Ishikawa (cell line): ENCODE data around the gene SLAIN1.

Experiments used
- CEBPB ChIP-seq: IDR thresholded peaks from 2 replicates; pipeline ENCODE4 v1.6.1; 2012
- CREB1 ChIP-seq: IDR thresholded peaks from 2 replicates; pipeline ENCODE4 v1.6.1; 2012; ENCODE audit warnings: low read depth
- EGR1 ChIP-seq: IDR thresholded peaks from 2 replicates; pipeline ENCODE4 v1.6.1; 2012
- EP300 ChIP-seq: IDR thresholded peaks from 2 replicates; pipeline ENCODE4 v1.6.1; 2012; ENCODE audit warnings: borderline replicate concordance
- FOXM1 ChIP-seq: IDR thresholded peaks from 2 replicates; pipeline ENCODE4 v1.6.1; 2012; ENCODE audit warnings: low read depth, borderline replicate concordance
- MAX ChIP-seq: IDR thresholded peaks from 2 replicates; pipeline ENCODE4 v1.6.1; 2012
- NFIC ChIP-seq: IDR thresholded peaks from 2 replicates; pipeline ENCODE4 v1.6.1; 2012
- RAD21 ChIP-seq: IDR thresholded peaks from 2 replicates; pipeline ENCODE4 v1.6.1; 2012; ENCODE audit warnings: low read depth
- REST ChIP-seq: IDR thresholded peaks from 2 replicates; pipeline ENCODE4 v1.6.1; 2012; ENCODE audit warnings: low read depth, mild to moderate bottlenecking
- TAF1 ChIP-seq: IDR thresholded peaks from 2 replicates; pipeline ENCODE4 v1.6.1; 2012; ENCODE audit warnings: low read depth, mild to moderate bottlenecking
- TCF12 ChIP-seq: IDR thresholded peaks from 2 replicates; pipeline ENCODE4 v1.6.1; 2012; ENCODE audit warnings: low read depth
- TEAD4 ChIP-seq: IDR thresholded peaks from 2 replicates; pipeline ENCODE4 v1.6.1; 2012
- USF1 ChIP-seq: IDR thresholded peaks from 2 replicates; pipeline ENCODE4 v1.6.1; 2012
- YY1 ChIP-seq: IDR thresholded peaks from 2 replicates; pipeline ENCODE4 v1.6.1; 2012; ENCODE audit warnings: low read depth
- ZBTB7A ChIP-seq: IDR thresholded peaks from 2 replicates; pipeline ENCODE4 v1.6.1; 2012; ENCODE audit warnings: low read depth

SLAIN1 gene

GRCh38 chr13:77701305-77701704 is 3.8 kb downstream of the SLAIN1 start:
- TF ChIP-seq TAF1 = no peak
- TF ChIP-seq TCF12 = no peak
- TF ChIP-seq ZBTB7A = no peak
- TF ChIP-seq TEAD4 = no peak
- TF ChIP-seq RAD21 = no peak
- no peak for TF ChIP-seq CEBPB
- no peak for TF ChIP-seq YY1
- no peak for TF ChIP-seq EP300
- no peak for TF ChIP-seq EGR1
- no peak for TF ChIP-seq NFIC
- no peak for TF ChIP-seq MAX
- TF ChIP-seq USF1 = no peak
- no peak for TF ChIP-seq REST
- no peak for TF ChIP-seq FOXM1
- TF ChIP-seq CREB1 = no peak

- TF ChIP-seq REST (no peak), EGR1 (no peak), USF1 (no peak), ZBTB7A (no peak), EP300 (no peak), TAF1 (no peak), RAD21 (no peak), CREB1 (no peak)
These were observed 4.9 kb downstream of the SLAIN1 start for GRCh38 chr13:77702366-77702765.

- no peak for TF ChIP-seq TCF12
- TF ChIP-seq CREB1 = no peak
- TF ChIP-seq YY1 = no peak
- no peak for TF ChIP-seq USF1
- no peak for TF ChIP-seq RAD21
- TF ChIP-seq TEAD4 = no peak
- TF ChIP-seq EP300 = no peak
- no peak for TF ChIP-seq REST
- no peak for TF ChIP-seq NFIC
- TF ChIP-seq ZBTB7A = no peak
- TF ChIP-seq CEBPB = no peak
- TF ChIP-seq FOXM1 = no peak
- TF ChIP-seq EGR1 = no peak
These were observed 5.9 kb downstream of the SLAIN1 start for GRCh38 chr13:77703408-77703807.

GRCh38 chr13:77714119-77714755 is 16.8 kb downstream of the SLAIN1 start:
- TF ChIP-seq USF1 (no peak), REST (no peak), FOXM1 (no peak), YY1 (no peak), TAF1 (no peak), CREB1 (no peak), MAX (no peak)
